Colonic mucosa (tissue), 4 donors: ENCODE measurements around the gene HIF1A. TPM values are rescaled to one million over a fixed set of nuclear protein-coding genes. Genes with fewer than 3 reads are reported as not detected.

Source experiments
- DNase-seq: peaks from one replicate; pipeline ENCODE4 v3.0.0-alpha.2; 2020
- H3K27ac ChIP-seq: fragments of 200-600 bp; one replicate; pipeline ENCODE4 v1.8.0; 2021
- H3K27me3 ChIP-seq: fragments of 200-600 bp; one replicate; pipeline ENCODE4 v1.8.0; 2021
- H3K36me3 ChIP-seq: fragments of 200-600 bp; one replicate; pipeline ENCODE4 v1.8.0; 2021
- H3K4me1 ChIP-seq: fragments of 200-600 bp; one replicate; pipeline ENCODE4 v1.8.0; 2021; ENCODE audit warnings: mild to moderate bottlenecking
- H3K4me3 ChIP-seq: fragments of 200-600 bp; one replicate; pipeline ENCODE4 v1.8.0; 2021
- H3K9ac ChIP-seq, 2 donors: one replicate each; pipeline ENCODE4 v1.7.0; 2013; ENCODE audit warnings: control low read depth in 2 of 2, low read depth in 2 of 2, low read length in 2 of 2
- H3K9me3 ChIP-seq: fragments of 200-600 bp; one replicate; pipeline ENCODE4 v1.8.0; 2021
- intact Hi-C: fragments of 100-400 bp; cut with DNase I; formaldehyde crosslinking; loops from one replicate; pipeline ENCODE4 v1.14.1; 2022
- total RNA-seq, 2 donors: library from RNA; stranded (reverse); fragmentation: NEBNext Ultra II Directional in 1 of 2; extraction: Animal tissue kit (Norgen Biotek cat#: 25700) in 1 of 2; gene quantifications; one replicate each; pipeline ENCODE4 v1.2.1, GENCODE V29; 2021
- TF ChIP-seq, protein P1 (sequence below): fragments of 200-600 bp; IDR thresholded peaks from one replicate; pipeline ENCODE4 v1.8.0; 2022; ENCODE audit warnings: antibody characterized with exemption, mild to moderate bottlenecking
- donor health status: healthy.
- donor health status: DM: no; HTN: no; CAD: no.
- donor health status: DM: no; HTN: no; CAD: no.

HIF1A gene
- total RNA-seq, 2 donors from 2014 or later, result 99.1 to 128 TPM

- Histone ChIP-seq H3K9ac (no peak overlapping the region), H3K27ac (no peak overlapping the region), H3K36me3 (no peaks in the 10 kb centered on the region), H3K4me3 (no peak overlapping the region), H3K27me3 (no peaks in the 10 kb centered on the region), H3K9me3 (no peaks in the 10 kb centered on the region), H3K4me1 (no peaks in the 10 kb centered on the region)
- TF ChIP-seq, protein P1, sequence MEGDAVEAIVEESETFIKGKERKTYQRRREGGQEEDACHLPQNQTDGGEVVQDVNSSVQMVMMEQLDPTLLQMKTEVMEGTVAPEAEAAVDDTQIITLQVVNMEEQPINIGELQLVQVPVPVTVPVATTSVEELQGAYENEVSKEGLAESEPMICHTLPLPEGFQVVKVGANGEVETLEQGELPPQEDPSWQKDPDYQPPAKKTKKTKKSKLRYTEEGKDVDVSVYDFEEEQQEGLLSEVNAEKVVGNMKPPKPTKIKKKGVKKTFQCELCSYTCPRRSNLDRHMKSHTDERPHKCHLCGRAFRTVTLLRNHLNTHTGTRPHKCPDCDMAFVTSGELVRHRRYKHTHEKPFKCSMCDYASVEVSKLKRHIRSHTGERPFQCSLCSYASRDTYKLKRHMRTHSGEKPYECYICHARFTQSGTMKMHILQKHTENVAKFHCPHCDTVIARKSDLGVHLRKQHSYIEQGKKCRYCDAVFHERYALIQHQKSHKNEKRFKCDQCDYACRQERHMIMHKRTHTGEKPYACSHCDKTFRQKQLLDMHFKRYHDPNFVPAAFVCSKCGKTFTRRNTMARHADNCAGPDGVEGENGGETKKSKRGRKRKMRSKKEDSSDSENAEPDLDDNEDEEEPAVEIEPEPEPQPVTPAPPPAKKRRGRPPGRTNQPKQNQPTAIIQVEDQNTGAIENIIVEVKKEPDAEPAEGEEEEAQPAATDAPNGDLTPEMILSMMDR, result no peak
- intact Hi-C loops, result no loop called here
- DNase-seq, result no peak
These were observed 79.5 kb downstream of the HIF1A start for GRCh38 chr14:61774861-61775260.

GRCh38 chr14:61780125-61780524 is 84.8 kb downstream of the HIF1A start:
- no peak for DNase-seq
- Histone ChIP-seq H3K9ac (no peak overlapping the region), H3K36me3 (no peaks in the 10 kb centered on the region), H3K27me3 (no peaks in the 10 kb centered on the region), H3K9me3 (no peaks in the 10 kb centered on the region), H3K27ac (no peak overlapping the region), H3K4me1 (no peaks in the 10 kb centered on the region), H3K4me3 (no peak overlapping the region)
- TF ChIP-seq, protein P1, result no peak
- intact Hi-C loops, result no loop called here

GRCh38 chr14:61797309-61797708 is 102.0 kb downstream of the HIF1A start:
- DNase-seq, result no peak

More at GRCh38 chr14:61797309-61797708, 102.0 kb downstream of the HIF1A start:
- Histone ChIP-seq H3K4me3 (no peak overlapping the region), H3K9ac (no peak overlapping the region), H3K4me1 (no peaks in the 10 kb centered on the region), H3K36me3 (no peaks in the 10 kb centered on the region), H3K27ac (no peak overlapping the region), H3K27me3 (no peaks in the 10 kb centered on the region), H3K9me3 (no peaks in the 10 kb centered on the region)
- intact Hi-C loops, result no loop called here
- TF ChIP-seq, protein P1, result no peak

Other genes starting within 250 kb of the HIF1A start
- 1 to 10 TPM; 1.3 to 3.0 TPM for gene SNAPC1, start 66.9 kb downstream of the HIF1A start, total RNA-seq
- under 1 TPM in 1 of 2 donors, not detected in 1; 0.07 TPM for gene SYT16, start 117.2 kb downstream of the HIF1A start, total RNA-seq